B cell (primary cell): ENCODE measurements around the gene RNF212. TPM values are rescaled to one million over a fixed set of nuclear protein-coding genes. Genes with fewer than 3 reads are reported as not detected.

Experiments used
- ATAC-seq: fragments of 200-7000 bp; cut with Tn5 transposase; one replicate; pipeline ENCODE4 v1.10.0; 2021; ENCODE audit warnings: low read depth, mild to moderate bottlenecking, moderate number of reproducible peaks, moderate library complexity
- CTCF ChIA-PET: fragments of 350-600 bp; sonication (Branson Sonifier 250); formaldehyde crosslinking; loops from one replicate; lab custom pipeline; 2021; ENCODE audit warnings: antibody characterized with exemption, inconsistent platforms; lab: Charles Lee
- POLR2A ChIA-PET: fragments of 350-600 bp; sonication (Branson Sonifier 250); formaldehyde crosslinking; loops from one replicate; lab custom pipeline; 2021; ENCODE audit warnings: antibody characterized with exemption; lab: Charles Lee
- DNase-seq: peaks from one replicate; pipeline ENCODE4 v3.0.0; 2013
- H2AFZ ChIP-seq: 2 replicates; pipeline ENCODE4 v1.6.1; 2012; ENCODE audit warnings: mild to moderate bottlenecking, low read depth, low read length; ENCODE audit not compliant: insufficient read depth, poor library complexity, severe bottlenecking
- H3K27ac ChIP-seq, 2 donors: 1 replicate in 1 of 2; 2 replicates in 1 of 2; pipeline ENCODE4 v1.5.1; 2012 to 2013; ENCODE audit warnings: low read length in 2 of 2, mild to moderate bottlenecking in 2 of 2, moderate library complexity in 1 of 2
- H3K27me3 ChIP-seq, 4 experiments: fragments of 200-600 bp in 1 of 4; sonication (generic) in 1 of 4; replicated peaks in 1 of 4; 1 replicate in 2 of 4; 2 replicates in 2 of 4; pipeline versions ENCODE4 v1.6.1 to v1.7.0; 2013 to 2016; ENCODE audit warnings: low read length in 3 of 4, mild to moderate bottlenecking in 2 of 4, mixed read lengths in 1 of 4, moderate library complexity in 1 of 4; ENCODE audit not compliant: insufficient read depth in 4 of 4, control insufficient read depth in 3 of 4; ENCODE audit errors: control extremely low read depth in 1 of 4
- H3K36me3 ChIP-seq, 2 experiments: replicated peaks in 1 of 2; 1 replicate in 1 of 2; 2 replicates in 1 of 2; pipeline versions ENCODE4 v1.6.1 to v1.7.1; 2013; ENCODE audit warnings: low read length in 1 of 2; ENCODE audit not compliant: insufficient read depth in 2 of 2, control insufficient read depth in 1 of 2; ENCODE audit errors: control extremely low read depth in 1 of 2, extremely low read depth in 1 of 2
- H3K4me1 ChIP-seq, 2 donors: fragments of 200-600 bp in 1 of 2; sonication (generic) in 1 of 2; 1 replicate in 1 of 2; 2 replicates in 1 of 2; pipeline versions ENCODE4 v1.5.1 to v1.6.1; 2013 to 2017; ENCODE audit warnings: low read length in 2 of 2; ENCODE audit not compliant: control insufficient read depth in 2 of 2, insufficient read depth in 2 of 2
- H3K4me2 ChIP-seq: replicated peaks from 2 replicates; pipeline ENCODE3; 2012; ENCODE audit warnings: mild to moderate bottlenecking, low read depth, low read length; ENCODE audit not compliant: poor library complexity, severe bottlenecking
- H3K4me3 ChIP-seq, 5 experiments: fragments of 200-600 bp in 1 of 5; sonication (generic) in 1 of 5; 1 replicate in 3 of 5; 2 replicates in 2 of 5; pipeline versions ENCODE4 v1.5.1 to v1.7.0; 2011 to 2016; ENCODE audit warnings: low read length in 4 of 5, mild to moderate bottlenecking in 4 of 5, low read depth in 2 of 5, control low read depth in 1 of 5, moderate library complexity in 1 of 5; ENCODE audit not compliant: insufficient read depth in 1 of 5; ENCODE audit errors: control extremely low read depth in 1 of 5, extremely low read depth in 1 of 5
- H3K79me2 ChIP-seq: fragments of 200-600 bp; sonication (generic); one replicate; pipeline ENCODE4 v1.6.0; 2016; ENCODE audit warnings: low read length; ENCODE audit not compliant: control insufficient read depth, insufficient read depth
- H3K9ac ChIP-seq: fragments of 200-600 bp; sonication (generic); 2 replicates; pipeline ENCODE4 v1.6.1; 2017; ENCODE audit warnings: mild to moderate bottlenecking, low read length, moderate library complexity
- H3K9me3 ChIP-seq, 3 donors: one replicate each; pipeline versions ENCODE4 v1.6.1 to v1.7.1; 2013; ENCODE audit warnings: low read length in 2 of 3; ENCODE audit not compliant: control insufficient read depth in 2 of 3, insufficient read depth in 1 of 3; ENCODE audit errors: control extremely low read depth in 1 of 3
- H4K20me1 ChIP-seq: 2 replicates; pipeline ENCODE4 v1.6.0; 2012; ENCODE audit warnings: mild to moderate bottlenecking, low read length; ENCODE audit not compliant: insufficient read depth, control insufficient read depth, poor library complexity, severe bottlenecking
- H3K27ac Mint-ChIP-seq: one replicate; pipeline ENCODE4 v1.8.0; 2021; ENCODE audit warnings: mixed read lengths
- H3K27me3 Mint-ChIP-seq: one replicate; pipeline ENCODE4 v1.8.0; 2021; ENCODE audit warnings: mixed read lengths
- H3K4me1 Mint-ChIP-seq: one replicate; pipeline ENCODE4 v1.8.0; 2021; ENCODE audit warnings: mixed read lengths
- H3K4me3 Mint-ChIP-seq: one replicate; pipeline ENCODE4 v1.8.0; 2021; ENCODE audit warnings: mixed read lengths
- H3K9me3 Mint-ChIP-seq: one replicate; pipeline ENCODE4 v1.8.0; 2022; ENCODE audit warnings: mixed read lengths; ENCODE audit not compliant: insufficient read depth
- CTCF ChIP-seq: fragments of 200-600 bp; IDR thresholded peaks from one replicate; pipeline ENCODE4 v1.8.0; 2022; ENCODE audit warnings: antibody characterized with exemption, mild to moderate bottlenecking
- EZH2 ChIP-seq: IDR thresholded peaks from 2 replicates; pipeline ENCODE4 v1.6.1; 2012; ENCODE audit warnings: borderline replicate concordance, low read depth, mild to moderate bottlenecking, moderate library complexity, low read length; ENCODE audit not compliant: insufficient read depth, poor library complexity, severe bottlenecking
- WGBS: methylation state at CpG from one replicate; pipeline ENCODE4 v1.1.5; 2013; ENCODE audit warnings: missing lambda C conversion rate; ENCODE audit not compliant: insufficient coverage; 5-methylcytosine and 5-hydroxymethylcytosine counted together
- intact Hi-C: fragments of 100-400 bp; cut with micrococcal nuclease; formaldehyde crosslinking; loops from one replicate; pipeline ENCODE4 v1.10.0; 2022
- polyA plus RNA-seq: library from polyadenylated mRNA; depleted of rRNA; stranded (reverse); fragments of >200 nt; gene quantifications from 2 replicates; pipeline ENCODE4 v1.2.3, GENCODE V29; 2012
- total RNA-seq, 2 donors: library from RNA; stranded (reverse); fragments of 120-200 nt in 1 of 2; gene quantifications; 1 replicate in 1 of 2; 2 replicates in 1 of 2; pipeline versions ENCODE4 v1.2.3 to v1.2.4, GENCODE V29; 2013 to 2022

RNF212 gene
- total and polyA plus RNA-seq, 2 donors (not counting 1 experiment from before 2014, with no cell fraction given) = 2.1 to 5.9 TPM

GRCh38 chr4:1080961-1081688 is 32.2 kb downstream of the RNF212 start:
- WGBS = 65% methylated on average over 8 of the region's 12 CpGs
- TF ChIP-seq EZH2 (no peak), CTCF (no peak)
- Histone ChIP-seq H3K4me1 (peaks cover 13 to 15% of the 10 kb centered on the region in 2 donors), H3K27ac (no peak overlapping the region), H3K9ac (no peak overlapping the region), H3K79me2 (no peaks in the 10 kb centered on the region), H3K4me2 (no peak overlapping the region), H3K36me3 (no peaks in the 10 kb centered on the region), H3K9me3 (peaks cover 0 to 15% (median 0%) of the 10 kb centered on the region in 3 donors), H4K20me1 (no peaks in the 10 kb centered on the region), H2AFZ (no peak overlapping the region), H3K27me3 (peaks cover 0 to 19% (median 1%) of the 10 kb centered on the region in 4 experiments), H3K4me3 (no peak overlapping the region)
- no peak overlapping the region for H3K27ac Mint-ChIP-seq
- POLR2A ChIA-PET = no interaction called here
- ATAC-seq (no peak), DNase-seq (no peak)
- CTCF ChIA-PET = no interaction called here
- intact Hi-C loops = no loop called here
- peaks cover 18% of the 10 kb centered on the region for H3K4me1 Mint-ChIP-seq
- H3K4me3 Mint-ChIP-seq = no peak overlapping the region
- peaks cover 44% of the 10 kb centered on the region for H3K27me3 Mint-ChIP-seq
- no peaks in the 10 kb centered on the region for H3K9me3 Mint-ChIP-seq

- Mint-ChIP-seq H3K9me3 (no peaks in the 10 kb centered on the region), H3K4me1 (peaks cover 18% of the 10 kb centered on the region), H3K4me3 (no peak overlapping the region), H3K27me3 (peaks cover 39% of the 10 kb centered on the region), H3K27ac (no peak overlapping the region)
- no peaks in the 10 kb centered on the region for H3K36me3 ChIP-seq
- POLR2A ChIA-PET = interaction anchor here (0.6 kb wide), 1 partner anchor 157 kb away, joined by 6 read pairs; no protein-coding TSS in a partner anchor
- no peak overlapping the region for H3K4me2 ChIP-seq
- no peak overlapping the region for H3K9ac ChIP-seq
- TF ChIP-seq CTCF (no peak), EZH2 (no peak)
- no peak overlapping the region for H3K4me3 ChIP-seq
- intact Hi-C loops = no loop called here
- H2AFZ ChIP-seq = no peak overlapping the region
- H4K20me1 ChIP-seq = no peaks in the 10 kb centered on the region
- CTCF ChIA-PET = no interaction called here
- H3K4me1 ChIP-seq = peaks cover 13 to 15% of the 10 kb centered on the region in 2 donors
- no peak for ATAC-seq
- peaks cover 0 to 15% (median 0%) of the 10 kb centered on the region in 3 donors for H3K9me3 ChIP-seq
- H3K27ac ChIP-seq = no peak overlapping the region
- 87% methylated on average over 6 of the region's 9 CpGs for WGBS
- peaks cover 0 to 19% (median 1%) of the 10 kb centered on the region in 4 experiments for H3K27me3 ChIP-seq
- no peak for DNase-seq
- no peaks in the 10 kb centered on the region for H3K79me2 ChIP-seq
Observed at GRCh38 chr4:1080432-1080831, 32.9 kb downstream of the RNF212 start.
